ENCODE results near the gene MICU2. TPM values are rescaled to one million over a fixed set of nuclear protein-coding genes. Genes with fewer than 3 reads are reported as not detected.
A peak's percentile ranks its signal among the peaks of the same experiment; 100 is the strongest.

The MICU2 gene
- total RNA-seq, 4 donors from 2014 or later: 83.3 to 130 (median 97.0) TPM

DNA sequence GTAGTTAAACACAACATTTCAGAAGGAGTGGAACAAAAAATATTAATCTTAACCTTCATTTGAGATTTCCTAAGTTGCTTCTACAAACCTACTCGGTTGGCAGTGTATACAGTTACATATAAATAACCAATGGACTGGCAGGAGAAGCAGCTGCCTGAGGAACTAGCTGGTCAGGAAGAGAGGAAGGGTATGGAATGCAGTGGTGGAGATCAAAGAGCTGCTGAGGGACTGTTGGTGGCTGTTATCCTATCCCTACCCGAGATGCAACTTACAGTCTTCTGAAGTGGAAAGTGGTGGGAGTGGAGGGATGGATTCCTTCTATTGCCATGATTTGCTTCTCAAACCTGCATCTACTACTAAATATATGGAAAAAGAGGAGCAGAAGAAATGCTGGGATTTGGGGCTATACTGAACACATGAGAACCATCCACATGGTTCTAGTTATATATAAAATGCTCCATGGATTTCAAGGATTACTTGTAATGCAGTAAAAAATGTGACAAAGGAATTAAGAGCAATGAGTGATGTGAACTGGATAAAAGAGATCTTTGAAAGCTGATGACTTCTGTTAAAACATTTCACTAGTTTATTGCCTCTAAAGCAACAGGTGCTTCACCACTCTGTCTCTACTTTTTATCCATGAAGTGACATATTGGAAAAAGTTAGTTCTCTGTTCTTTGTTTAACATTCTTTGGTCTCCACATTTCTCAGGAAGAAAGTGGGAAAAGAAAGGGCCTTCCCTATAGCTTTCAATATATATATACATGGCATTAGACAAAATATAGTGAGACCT, 29.9 kb downstream of the MICU2 start:
- no peak overlapping the region for H3K4me3 ChIP-seq
- no peaks in the 10 kb centered on the region for H3K27me3 ChIP-seq
- H3K9me3 ChIP-seq: no peaks in the 10 kb centered on the region
- no peak for TF ChIP-seq EP300 (IDR thresholded peaks at IDR 0.05)
- TF ChIP-seq, protein P1, sequence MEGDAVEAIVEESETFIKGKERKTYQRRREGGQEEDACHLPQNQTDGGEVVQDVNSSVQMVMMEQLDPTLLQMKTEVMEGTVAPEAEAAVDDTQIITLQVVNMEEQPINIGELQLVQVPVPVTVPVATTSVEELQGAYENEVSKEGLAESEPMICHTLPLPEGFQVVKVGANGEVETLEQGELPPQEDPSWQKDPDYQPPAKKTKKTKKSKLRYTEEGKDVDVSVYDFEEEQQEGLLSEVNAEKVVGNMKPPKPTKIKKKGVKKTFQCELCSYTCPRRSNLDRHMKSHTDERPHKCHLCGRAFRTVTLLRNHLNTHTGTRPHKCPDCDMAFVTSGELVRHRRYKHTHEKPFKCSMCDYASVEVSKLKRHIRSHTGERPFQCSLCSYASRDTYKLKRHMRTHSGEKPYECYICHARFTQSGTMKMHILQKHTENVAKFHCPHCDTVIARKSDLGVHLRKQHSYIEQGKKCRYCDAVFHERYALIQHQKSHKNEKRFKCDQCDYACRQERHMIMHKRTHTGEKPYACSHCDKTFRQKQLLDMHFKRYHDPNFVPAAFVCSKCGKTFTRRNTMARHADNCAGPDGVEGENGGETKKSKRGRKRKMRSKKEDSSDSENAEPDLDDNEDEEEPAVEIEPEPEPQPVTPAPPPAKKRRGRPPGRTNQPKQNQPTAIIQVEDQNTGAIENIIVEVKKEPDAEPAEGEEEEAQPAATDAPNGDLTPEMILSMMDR (IDR thresholded peaks at IDR 0.05): no peak
- no peaks in the 10 kb centered on the region for H3K36me3 ChIP-seq
- no peaks in the 10 kb centered on the region for H3K4me1 ChIP-seq
- WGBS: 74% methylated on average over 2 of the region's 2 CpGs
- no peak for DNase-seq (ENCODE audit: low spot score in 2 of 2)
- no peak overlapping the region for H3K27ac ChIP-seq

DNA sequence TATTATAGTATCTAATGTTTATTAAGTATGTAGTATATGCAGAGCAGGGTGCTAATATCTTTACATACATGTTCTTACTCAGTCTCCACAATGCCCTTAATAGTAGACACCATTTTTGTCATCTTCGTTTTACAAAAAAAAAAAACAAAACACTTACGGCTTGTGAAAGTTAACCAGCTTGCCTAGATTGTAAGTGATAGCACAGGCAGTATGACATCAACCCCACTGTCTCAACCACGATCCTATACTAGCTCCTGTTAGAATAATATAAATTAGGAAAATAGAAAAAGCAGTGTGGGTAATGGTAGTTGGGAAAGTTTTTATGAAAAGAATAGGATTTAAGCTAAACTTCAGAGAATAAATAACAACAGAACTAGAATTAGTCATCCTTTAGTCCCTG, 34.3 kb downstream of the MICU2 start:
- H3K4me3 ChIP-seq: no peak overlapping the region
- no peak for DNase-seq (ENCODE audit: low spot score in 2 of 2)
- no peaks in the 10 kb centered on the region for H3K27me3 ChIP-seq
- 92% methylated on average over 3 of the region's 3 CpGs for WGBS
- H3K27ac ChIP-seq: no peak overlapping the region
- H3K9me3 ChIP-seq: no peaks in the 10 kb centered on the region
- TF ChIP-seq EP300 (IDR thresholded peaks at IDR 0.05) (no peak), POLR2AphosphoS5 (IDR thresholded peaks at IDR 0.05) (no peak), POLR2A (IDR thresholded peaks at IDR 0.05) (no peak)
- TF ChIP-seq, protein P1 (IDR thresholded peaks at IDR 0.05): no peak
- H3K36me3 ChIP-seq: peaks cover 15% of the 10 kb centered on the region
- H3K4me1 ChIP-seq: no peaks in the 10 kb centered on the region

DNA sequence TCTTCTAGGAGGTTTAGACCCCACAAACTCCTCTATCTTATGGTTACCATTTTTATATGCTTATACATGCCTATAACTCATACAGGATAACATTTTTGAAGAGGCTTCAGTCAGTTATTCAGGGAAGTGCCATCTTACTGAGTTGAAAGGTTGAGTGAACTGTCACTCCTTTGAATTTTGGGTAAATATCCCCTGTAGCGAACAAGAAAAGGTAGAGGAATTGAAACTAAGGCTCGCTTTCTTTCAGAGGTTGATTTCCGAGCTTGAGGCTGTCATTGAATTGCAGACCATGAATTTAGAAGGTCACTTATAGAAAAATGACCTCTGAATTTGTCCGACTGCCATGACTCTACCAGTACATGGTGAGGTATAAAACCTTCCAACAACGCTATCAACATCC, 35.1 kb downstream of the MICU2 start:
- TF ChIP-seq EP300 (IDR thresholded peaks at IDR 0.05) (no peak), POLR2A (IDR thresholded peaks at IDR 0.05) (no peak), POLR2AphosphoS5 (IDR thresholded peaks at IDR 0.05) (no peak)
- TF ChIP-seq, protein P1 (IDR thresholded peaks at IDR 0.05): no peak
- Histone ChIP-seq H3K9me3 (no peaks in the 10 kb centered on the region), H3K4me1 (no peaks in the 10 kb centered on the region), H3K4me3 (no peak overlapping the region), H3K36me3 (peaks cover 23% of the 10 kb centered on the region), H3K27me3 (no peaks in the 10 kb centered on the region), H3K27ac (no peak overlapping the region)
- WGBS: 96% methylated on average over 5 of the region's 5 CpGs
- no peak for DNase-seq (ENCODE audit: low spot score in 2 of 2)

DNA sequence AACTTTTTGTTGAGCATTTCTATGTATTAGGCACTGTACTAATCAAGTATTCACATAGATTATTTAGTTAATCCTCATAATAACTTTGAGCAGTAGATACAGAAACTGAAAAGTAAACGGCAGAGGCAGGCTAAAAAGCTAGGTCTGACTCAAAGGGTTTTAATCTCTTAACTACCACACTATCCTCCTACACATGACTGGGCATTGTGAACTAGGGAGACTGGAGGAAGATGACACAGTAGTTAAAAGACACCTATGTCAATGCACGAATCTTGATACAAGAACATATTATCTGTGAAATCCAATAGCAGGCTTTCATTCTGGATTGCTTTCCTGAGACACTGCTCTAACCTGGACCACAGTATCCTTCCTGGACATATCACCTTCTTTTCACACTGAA, 36.3 kb downstream of the MICU2 start:
- no peak for TF ChIP-seq POLR2AphosphoS5 (IDR thresholded peaks at IDR 0.05)
- TF ChIP-seq, protein P1 (IDR thresholded peaks at IDR 0.05): no peak
- TF ChIP-seq EP300 (IDR thresholded peaks at IDR 0.05): no peak
- TF ChIP-seq POLR2A (IDR thresholded peaks at IDR 0.05): no peak
- DNase-seq (ENCODE audit: low spot score in 2 of 2): no peak
- Histone ChIP-seq H3K4me1 (no peaks in the 10 kb centered on the region), H3K9me3 (no peaks in the 10 kb centered on the region), H3K27ac (no peak overlapping the region), H3K27me3 (no peaks in the 10 kb centered on the region), H3K36me3 (peaks cover 34% of the 10 kb centered on the region), H3K4me3 (no peak overlapping the region)
- 79% methylated on average over 2 of the region's 2 CpGs for WGBS

DNA sequence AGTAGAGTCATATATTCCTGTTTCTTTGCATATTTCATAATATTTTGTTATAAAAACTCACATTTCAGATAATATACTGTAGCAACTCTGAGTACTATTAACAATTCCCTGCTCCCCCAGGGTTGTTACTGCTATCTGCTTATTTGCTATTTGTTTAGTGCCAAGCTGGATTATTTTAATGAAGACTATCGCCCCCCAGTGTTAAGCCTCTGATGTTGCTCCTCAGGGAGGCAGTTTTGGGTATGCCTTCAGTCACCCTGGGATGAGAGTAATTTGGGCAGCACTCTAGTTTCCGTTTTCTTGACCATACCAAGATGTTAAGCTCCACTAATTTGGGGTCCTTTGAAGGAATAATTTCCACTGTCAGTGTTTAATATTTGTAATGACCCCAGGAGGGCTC, 46.0 kb downstream of the MICU2 start:
- no peaks in the 10 kb centered on the region for H3K4me1 ChIP-seq
- 84% methylated on average over 2 of the region's 2 CpGs for WGBS
- peaks cover 5% of the 10 kb centered on the region for H3K36me3 ChIP-seq
- no peaks in the 10 kb centered on the region for H3K27me3 ChIP-seq
- H3K4me3 ChIP-seq: no peak overlapping the region
- H3K9me3 ChIP-seq: no peaks in the 10 kb centered on the region
- DNase-seq (ENCODE audit: low spot score in 2 of 2): no peak
- no peak for TF ChIP-seq POLR2AphosphoS5 (IDR thresholded peaks at IDR 0.05)
- TF ChIP-seq, protein P1 (IDR thresholded peaks at IDR 0.05): peak in 1 of 2 donors; percentile 18
- no peak for TF ChIP-seq EP300 (IDR thresholded peaks at IDR 0.05)
- no peak overlapping the region for H3K27ac ChIP-seq

Data from suprapubic skin (tissue), 4 donors.